HG03108 (cell line): Measurements from ENCODE around the gene DPH7.
"Not testable (repeated sequence)": the region's sequence is repeated elsewhere in the genome, so short reads cannot be mapped to it uniquely, and the experiment has no call there.

Source experiments
- ATAC-seq: cut with Tn5 transposase; IDR thresholded peaks from one replicate; pipeline ENCODE4 v1.9.1; 2021; ENCODE audit warnings: moderate library complexity; ENCODE audit not compliant: unreplicated experiment

DPH7 gene

DNA sequence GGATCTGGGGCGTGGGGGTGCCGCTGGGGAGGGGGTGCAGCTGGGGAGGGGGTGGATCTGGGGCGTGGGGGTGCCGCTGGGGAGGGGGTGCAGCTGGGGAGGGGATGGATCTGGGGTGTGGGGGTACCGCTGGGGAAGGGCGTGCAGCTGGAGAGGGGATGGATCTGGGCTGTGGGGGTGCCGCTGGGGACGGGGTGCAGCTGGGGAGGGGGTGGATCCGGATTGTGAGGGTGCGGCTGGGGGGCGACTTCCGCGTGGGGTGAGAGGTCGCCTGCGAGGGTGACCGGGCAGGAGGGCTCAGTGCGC lies 27.8 kb downstream of the DPH7 start:
- ATAC-seq = not testable (repeated sequence)

DNA sequence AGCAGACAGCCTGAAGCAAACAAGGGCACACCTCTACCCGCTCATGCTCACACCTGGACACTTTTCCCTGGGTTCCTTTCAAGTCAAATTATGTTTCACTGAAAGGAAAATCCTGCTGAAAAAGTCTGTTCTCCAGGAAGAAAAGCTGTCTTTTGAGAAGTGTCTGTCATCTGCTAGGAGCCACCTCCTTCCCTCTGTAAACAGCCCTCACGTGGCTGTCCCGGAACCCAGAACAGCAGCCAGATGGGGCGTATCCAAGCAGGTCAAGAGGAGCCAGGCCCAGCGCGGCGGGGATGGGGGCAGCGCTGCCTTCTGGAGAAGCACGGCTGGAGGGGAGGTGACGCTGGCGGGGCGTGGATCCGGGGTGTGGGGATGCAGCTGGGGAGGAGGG lies 28.5 kb downstream of the DPH7 start, which contains the start of gene PNPLA7:
Gene PNPLA7, minus strand, starts transcription at position 172 of the 391 bp plus-strand sequence. CDS start 205 bp downstream, outside the sequence.
- no peak for ATAC-seq

- no peak for ATAC-seq
Measured at GRCh38 chr9:137547687-137548543, 30.8 kb downstream of the DPH7 start.

- no peak for ATAC-seq
Measured at GRCh38 chr9:137545123-137545522, 33.6 kb downstream of the DPH7 start.

DNA sequence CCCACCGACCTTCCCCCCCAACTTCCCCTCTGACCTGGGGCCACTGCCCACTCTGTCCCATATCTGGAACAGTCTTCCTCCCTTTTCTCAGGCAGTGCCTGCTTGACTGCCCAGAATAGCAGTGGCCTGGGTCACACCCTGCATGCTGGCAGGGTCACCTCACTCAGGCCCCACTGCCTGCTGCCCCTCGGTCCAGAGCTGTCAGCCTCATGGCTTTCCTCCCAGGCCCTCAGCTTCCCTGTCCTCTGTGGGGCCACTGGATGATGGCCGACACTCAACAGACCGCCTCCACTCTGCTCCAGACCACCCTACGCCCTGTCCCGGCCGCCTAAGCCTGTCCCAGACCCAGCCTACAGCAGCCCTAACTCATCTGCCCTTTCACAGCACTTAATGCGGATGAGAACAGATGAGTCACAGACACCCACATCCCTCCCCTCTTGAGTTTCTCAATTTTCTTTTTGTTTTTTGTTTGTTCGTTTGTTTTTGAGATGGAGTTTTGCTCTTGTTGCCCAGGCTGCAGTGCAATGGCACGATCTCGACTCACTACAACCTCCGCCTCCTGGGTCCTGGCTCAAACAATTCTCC lies 34.5 kb downstream of the DPH7 start:
- ATAC-seq = no peak

DNA sequence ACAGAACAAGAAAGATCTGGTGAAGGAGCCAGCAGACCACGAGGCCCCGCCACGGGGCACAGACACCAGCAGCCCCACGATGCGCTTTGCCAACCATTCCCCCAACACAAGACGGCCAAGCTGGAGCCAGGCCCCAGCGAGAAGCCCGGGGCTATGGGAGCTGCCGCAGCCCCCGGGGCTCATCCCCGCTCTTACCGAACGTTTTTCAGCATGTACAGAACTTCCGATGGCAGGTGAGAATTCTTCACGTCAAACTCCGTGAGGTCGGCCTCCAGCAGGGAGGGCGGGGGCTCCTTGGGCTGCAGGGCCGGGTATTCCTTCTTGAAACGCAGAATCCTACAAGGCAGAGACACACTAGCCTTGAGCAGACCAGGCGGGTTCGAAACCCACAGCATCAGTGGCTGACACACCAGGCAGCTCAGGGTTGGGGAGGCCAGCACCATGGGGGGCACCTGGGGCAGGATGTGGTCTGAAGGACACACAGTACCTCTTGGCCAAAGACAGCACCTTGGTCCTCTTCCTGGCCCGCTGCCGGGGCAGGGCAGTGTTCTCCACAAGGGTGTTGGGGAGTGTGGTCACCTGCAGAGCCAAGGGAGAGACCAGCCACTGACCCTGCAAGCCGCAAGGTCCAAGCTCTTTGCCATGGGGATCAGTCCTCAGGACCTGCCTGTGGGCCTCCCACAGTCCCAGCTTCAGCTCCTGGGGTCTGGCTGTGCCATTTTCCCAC lies 35.3 kb downstream of the DPH7 start:
- ATAC-seq = no peak

GRCh38 chr9:137542486-137542885 lies 36.2 kb downstream of the DPH7 start:
- ATAC-seq = no peak

DNA sequence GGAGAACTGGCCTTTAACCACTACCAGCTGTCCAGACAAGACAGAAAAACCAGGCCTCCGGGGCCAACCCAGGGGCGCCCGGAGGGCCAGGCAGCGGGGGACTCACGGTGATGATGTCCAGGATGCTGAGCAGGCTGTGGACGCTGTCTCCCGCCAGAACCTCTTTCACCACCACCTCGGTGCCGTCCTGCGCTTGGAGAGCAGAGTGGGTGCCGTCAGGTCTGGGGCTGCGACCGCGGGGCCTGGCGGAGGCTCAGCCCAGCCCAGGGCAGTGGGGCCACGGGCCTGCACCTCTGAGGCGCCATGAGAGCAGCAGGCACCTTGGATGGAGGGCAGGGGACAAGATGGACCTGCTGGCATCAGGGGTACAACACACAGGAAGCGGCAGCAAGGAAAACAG lies 38.2 kb downstream of the DPH7 start:
- no peak for ATAC-seq

GRCh38 chr9:137538058-137538457 lies 40.7 kb downstream of the DPH7 start:
- ATAC-seq = no peak

GRCh38 chr9:137536594-137537131 lies 42.1 kb downstream of the DPH7 start:
- ATAC-seq = not testable (repeated sequence)

- ATAC-seq = no peak
Measured at GRCh38 chr9:137535120-137535428, 43.7 kb downstream of the DPH7 start.

DNA sequence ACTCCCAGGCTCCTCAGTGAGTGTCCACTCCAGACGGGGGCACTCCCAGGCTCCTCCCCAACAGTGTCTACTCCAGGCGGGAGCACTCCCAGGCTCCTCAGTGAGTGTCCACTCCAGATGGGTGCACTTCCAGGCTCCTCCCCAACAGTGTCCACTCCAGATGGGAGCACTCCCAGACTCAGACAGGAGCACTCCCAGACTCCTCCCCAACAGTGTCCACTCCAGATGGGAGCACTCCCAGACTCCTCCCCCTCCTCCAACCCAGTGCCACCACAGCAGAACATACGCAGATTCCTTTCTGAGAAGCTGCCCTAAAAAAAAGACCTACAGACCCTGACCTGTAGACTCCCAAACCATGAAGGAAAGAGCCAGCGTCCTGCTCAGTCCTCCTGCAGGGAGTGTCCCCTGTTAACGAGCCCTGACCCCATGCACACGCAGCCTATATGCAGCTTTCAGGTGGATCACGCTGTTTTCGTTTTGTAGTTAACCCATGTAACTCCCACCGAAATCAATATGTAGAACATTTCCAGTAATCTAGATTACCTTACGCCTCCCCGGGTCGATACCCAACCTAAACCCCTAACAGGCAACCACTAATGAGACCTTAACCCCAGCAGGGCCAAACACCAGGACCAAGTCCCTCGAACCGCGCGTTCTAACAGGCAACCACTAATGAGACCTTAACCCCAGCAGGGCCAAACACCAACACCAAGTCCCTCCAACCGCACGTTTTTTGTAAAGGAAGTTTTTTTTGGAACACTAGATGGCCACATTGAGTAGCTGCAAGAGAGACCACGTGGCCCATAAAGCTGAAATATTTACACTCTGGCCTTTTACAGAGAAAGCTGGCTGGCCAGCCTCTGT lies 44.2 kb downstream of the DPH7 start:
- ATAC-seq = no peak

- ATAC-seq = not testable (repeated sequence)
Measured at GRCh38 chr9:137532891-137533468, 45.7 kb downstream of the DPH7 start.

GRCh38 chr9:137531099-137531765 lies 47.5 kb downstream of the DPH7 start:
- no peak for ATAC-seq

DNA sequence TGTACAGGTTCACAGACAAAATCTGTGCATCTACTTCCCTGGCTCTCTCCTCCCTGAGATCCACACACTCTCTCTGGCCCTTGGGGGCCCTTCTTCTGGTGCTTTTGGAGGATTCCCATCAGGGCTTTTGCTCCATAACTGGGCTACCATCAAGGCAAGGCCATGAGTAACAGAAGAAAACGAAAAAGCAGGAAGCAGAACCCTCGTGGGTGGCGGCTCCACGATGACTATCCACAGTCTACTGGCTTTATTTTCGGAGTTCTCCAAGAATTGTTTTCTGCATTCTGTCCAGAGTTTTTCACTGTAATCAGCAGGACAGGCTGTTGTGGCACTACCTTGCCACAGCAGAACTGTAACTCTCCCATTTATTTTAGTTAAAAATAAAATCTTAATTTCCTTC lies 48.4 kb downstream of the DPH7 start:
- ATAC-seq = no peak

DNA sequence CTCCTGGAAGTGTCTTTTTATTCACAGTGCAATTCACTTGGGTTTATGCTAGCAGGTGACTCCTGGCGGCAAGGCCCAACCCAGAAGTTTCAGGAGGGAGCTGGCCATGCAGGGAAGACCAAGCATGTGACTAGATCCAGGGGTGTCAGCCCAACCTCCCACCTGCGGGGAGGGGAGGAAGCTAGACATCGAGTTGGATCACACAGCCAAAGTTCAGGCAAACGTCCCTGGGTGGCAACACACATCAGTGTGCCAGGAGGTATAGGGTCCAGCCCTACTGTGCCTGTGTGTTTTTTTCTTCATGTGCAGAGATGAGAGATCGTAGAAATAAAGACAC lies 53.8 kb downstream of the DPH7 start:
- no peak for ATAC-seq

- ATAC-seq = no peak
Measured at GRCh38 chr9:137524161-137524980, 54.4 kb downstream of the DPH7 start.

DNA sequence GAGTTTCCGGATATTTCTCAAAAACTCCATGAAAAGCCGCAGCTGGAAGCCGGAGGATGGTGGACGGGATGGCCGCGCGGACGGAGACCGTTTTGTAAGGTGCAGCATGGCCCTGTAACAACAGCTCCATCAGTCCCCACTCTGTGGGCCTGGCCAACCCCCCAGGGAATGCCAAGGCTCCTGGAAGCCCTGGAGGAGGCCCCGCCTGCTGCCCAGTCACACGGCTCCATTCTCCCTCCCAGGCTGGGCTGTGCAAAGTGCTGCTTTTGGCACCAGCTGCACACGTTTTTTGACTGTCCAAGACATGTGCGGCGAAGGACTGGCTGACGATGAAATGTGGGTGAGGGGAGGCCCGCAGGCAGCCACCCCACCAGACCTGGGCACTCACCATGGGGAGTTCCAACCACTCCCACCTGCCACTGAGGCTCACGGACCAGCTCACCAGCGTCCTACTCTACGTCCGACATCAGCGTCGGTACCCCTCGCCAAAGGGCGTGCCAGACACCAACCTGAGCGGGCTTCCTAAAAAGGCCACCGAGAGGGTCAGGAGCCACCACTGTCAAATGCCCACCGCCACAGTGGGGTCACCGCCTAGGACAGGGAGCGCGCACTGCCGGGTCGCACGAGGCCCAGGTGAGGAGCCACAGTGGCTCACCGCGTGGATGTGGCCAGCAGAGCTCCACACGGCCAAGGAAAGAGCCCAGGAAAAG lies 55.8 kb downstream of the DPH7 start:
- ATAC-seq = no peak
